Measurements from ENCODE around the gene BCL2L13.
"Not testable (repeated sequence)": the region's sequence is repeated elsewhere in the genome, so short reads cannot be mapped to it uniquely, and the experiment has no call there.

Gene BCL2L13

GRCh38 chr22:17764036-17764435 is 125.5 kb downstream of the BCL2L13 start:
- DNase-seq (ENCODE audit: low spot score) = no peak

GRCh38 chr22:17764852-17765251 is 126.3 kb downstream of the BCL2L13 start:
- DNase-seq (ENCODE audit: low spot score) = not testable (repeated sequence)

DNA sequence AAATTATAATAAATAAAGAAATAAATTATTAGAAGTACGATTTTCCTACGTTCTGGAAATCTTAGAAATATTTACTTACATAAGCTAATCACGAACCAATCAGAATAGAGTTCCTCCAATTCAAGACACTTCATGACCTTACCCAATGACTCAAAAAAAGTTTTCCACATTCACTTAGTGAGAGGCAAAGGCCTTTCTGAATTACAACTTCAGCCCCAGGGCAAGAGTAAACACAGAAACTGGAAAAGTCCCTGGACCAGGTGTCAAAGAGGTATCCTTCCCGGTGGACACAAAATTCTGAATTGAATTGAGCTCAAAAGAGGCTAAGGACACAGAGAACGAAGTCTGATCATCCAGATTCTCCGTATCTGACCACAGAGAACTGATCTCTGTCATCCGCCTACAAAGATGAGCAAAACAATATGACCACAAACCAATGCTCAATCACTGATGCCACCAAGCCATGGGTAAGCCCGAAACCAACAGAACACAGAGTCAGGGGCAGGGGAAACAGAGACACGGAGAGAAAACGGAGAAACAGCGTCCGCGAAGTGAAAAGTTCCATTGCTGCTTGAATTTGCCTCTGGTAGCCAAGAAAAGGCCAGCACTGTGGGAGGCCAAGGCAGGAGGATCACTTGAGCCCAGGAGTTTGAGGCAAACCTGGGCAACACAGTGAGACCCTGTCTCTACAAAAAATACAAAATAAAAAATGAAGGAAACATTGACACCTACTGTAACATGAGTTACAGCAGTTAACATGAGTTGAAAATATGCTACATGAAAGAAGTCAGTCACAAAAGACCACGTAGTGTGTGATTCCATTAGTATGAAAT is 128.9 kb downstream of the BCL2L13 start:
- no peak for DNase-seq (ENCODE audit: low spot score)

DNA sequence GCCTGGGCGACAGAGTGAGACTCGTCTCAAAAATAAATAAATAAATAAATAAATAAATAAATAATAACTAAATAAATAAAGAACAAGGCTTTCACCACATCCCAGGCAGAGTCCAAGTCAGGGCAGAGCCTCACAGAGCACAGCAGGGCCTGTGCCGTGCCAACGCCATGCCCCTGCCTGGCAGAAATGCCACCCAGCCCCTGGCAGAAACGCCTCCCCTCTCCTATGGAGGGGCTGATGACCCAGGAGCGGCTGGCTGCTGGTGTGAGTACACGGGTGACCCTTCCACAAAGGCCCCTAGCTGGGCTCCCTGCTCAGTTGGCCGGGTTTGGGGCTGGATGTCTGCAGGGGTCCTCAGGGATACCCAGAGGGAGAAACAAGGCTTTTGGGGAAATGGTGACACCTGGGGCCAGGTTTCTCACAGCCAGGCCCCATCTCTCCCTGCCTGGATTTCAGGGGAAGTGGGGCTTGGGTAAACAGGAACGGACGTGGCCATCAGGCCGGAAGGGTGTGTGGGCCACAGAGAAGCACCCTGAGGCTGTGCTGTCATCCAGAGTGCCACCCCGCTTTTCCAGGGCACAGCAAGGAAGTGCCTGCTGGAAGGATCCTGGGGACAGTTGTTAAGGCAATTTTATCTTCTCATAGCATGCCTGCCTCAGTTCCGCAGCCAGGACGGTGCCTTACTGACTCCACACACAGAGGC is 130.6 kb downstream of the BCL2L13 start:
- DNase-seq (ENCODE audit: low spot score) = no peak

DNA sequence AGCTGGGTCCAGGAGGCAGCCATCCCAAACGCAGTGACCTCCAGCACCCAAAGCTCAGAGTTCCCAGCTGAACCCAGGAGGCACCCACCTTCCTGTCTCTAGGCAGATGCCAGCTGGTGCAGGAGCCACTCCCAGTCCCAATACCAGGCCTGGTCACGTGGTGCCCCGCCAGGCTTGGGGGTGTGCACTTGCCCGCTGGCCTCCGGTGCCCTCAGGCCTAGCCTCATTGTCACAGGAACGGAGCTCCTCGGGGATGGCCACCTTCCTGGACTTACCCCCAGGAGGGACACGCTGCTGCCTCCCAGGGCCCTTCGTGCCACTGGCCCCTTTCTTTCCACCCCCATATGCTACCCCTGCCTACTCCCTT is 131.1 kb downstream of the BCL2L13 start:
- no peak for DNase-seq (ENCODE audit: low spot score)

DNA sequence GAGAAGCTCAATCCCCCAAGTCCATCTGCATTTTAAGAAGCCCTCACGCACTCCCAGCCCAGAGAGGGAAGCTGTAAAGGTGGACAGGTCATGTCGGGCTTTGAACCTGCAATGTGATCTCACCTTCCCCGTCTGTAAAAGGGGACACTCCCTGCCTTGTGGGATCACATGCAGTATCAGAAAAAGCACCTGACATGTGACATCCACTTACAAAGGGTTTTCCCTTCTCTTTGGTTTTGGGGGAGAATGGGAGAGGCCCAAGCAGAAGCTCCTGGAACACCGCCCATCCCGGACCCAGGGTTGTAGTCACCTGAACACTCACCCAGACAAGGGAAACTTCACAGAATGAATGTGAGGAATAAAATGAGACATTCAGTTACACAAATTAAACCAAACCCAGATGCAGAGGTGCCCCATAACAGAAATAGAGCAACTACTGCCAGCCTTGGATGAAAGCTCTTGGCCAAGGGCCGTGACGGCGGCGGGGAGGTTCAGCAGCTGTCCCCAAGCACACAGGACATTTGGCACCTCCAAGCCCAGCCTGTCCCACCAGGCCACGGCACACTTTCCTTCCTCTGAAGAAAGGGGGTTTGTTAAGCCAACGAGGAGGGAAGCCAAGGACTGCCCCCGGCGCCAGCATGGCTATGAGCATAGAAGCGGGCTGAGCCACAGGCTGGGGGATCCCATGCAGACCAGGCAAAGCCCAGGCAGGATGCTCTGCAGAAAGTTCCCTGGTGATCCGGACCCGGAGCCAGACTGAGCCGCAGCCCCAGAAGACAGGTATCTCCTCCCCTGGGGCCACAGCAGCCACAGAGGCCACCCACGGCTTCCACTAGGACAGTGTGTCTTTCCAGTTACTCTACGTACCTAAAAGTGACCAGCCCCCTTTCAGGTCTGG is 131.9 kb downstream of the BCL2L13 start:
- DNase-seq (ENCODE audit: low spot score) = no peak

- no peak for DNase-seq (ENCODE audit: low spot score)
These were observed 133.8 kb downstream of the BCL2L13 start for GRCh38 chr22:17772249-17772957.

DNA sequence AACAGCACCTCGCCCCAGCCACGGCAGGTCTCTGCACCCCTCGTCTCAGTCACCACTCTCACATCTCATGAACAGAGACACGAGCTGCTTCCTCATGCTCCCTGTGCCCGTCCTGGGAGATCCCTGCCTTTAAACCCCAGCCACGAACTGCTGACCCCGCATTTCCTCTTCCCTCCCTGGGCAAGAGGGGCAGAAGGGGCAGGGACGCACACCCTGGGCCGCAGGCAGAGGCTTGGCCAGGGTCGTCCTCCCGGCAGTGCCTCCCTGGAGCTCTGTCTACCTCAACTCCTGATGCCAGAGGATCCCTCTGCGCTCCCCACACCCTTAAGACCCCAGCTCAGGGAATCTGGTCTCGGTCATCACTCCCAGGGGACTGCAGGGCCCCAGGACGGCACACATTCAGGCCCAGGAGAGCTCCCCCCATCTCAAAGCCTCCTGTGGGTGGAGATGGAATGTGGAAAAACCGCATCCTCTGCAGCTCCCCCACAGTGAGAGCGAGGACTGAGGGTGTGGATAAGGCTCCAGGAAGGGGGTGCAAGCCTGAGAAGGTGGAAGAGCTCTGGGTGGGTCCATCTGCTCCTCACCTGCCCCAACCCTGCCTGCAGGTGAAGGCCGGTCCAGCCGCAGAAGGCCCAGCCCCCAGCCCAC is 134.5 kb downstream of the BCL2L13 start:
- DNase-seq (ENCODE audit: low spot score) = no peak

GRCh38 chr22:17773606-17774205 is 135.1 kb downstream of the BCL2L13 start:
- peak; percentile 85 for DNase-seq (ENCODE audit: low spot score)

- peak; percentile 79 for DNase-seq (ENCODE audit: low spot score)
These were observed 135.8 kb downstream of the BCL2L13 start, which contains the start of gene BID for GRCh38 chr22:17774206-17774925. Gene BID, minus strand, starts transcription at chr22:17774469. Its CDS starts 24,353 bp downstream, at chr22:17750116.

DNA sequence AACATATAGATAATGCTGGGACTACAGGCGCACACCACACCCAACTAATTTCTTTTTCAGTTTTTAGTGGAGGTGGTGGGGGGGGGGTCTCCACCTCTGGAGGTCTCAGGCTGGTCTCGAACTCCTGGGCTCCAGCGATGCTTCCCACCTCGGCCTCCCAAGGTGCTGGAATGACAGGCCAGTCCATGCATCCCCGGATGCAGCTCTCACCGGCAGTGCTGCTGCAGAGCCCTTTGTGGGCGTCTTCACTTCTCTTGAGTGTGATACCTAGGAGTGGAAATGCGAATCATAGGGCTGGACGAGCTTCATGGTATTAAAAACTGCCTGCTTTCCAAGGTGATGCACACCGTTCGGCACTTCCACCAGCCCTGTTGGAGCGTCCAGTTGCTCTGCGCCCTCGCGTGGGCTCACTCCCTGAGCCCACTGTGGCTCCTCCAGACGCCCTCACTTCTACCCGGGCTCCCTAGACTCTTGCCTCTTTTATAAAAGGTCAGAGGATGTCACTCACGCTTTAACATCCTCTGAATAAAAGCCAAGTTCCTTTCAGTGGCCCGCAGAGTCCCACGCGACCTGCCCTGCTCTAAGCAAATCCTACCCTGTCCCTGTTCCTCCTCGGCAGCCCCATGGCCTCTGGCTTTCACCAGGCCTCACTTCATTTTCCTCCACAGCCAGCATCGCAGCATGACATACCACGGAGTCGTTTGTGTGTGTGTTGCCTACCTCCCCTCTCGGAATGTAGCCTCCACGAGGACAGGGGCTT is 136.5 kb downstream of the BCL2L13 start:
- DNase-seq (ENCODE audit: low spot score) = no peak

GRCh38 chr22:17775781-17776465 is 137.4 kb downstream of the BCL2L13 start:
- DNase-seq (ENCODE audit: low spot score) = no peak

GRCh38 chr22:17777005-17777716 is 138.6 kb downstream of the BCL2L13 start:
- DNase-seq (ENCODE audit: low spot score) = no peak

- DNase-seq (ENCODE audit: low spot score) = no peak
These were observed 139.1 kb downstream of the BCL2L13 start for GRCh38 chr22:17777717-17778044.

DNA sequence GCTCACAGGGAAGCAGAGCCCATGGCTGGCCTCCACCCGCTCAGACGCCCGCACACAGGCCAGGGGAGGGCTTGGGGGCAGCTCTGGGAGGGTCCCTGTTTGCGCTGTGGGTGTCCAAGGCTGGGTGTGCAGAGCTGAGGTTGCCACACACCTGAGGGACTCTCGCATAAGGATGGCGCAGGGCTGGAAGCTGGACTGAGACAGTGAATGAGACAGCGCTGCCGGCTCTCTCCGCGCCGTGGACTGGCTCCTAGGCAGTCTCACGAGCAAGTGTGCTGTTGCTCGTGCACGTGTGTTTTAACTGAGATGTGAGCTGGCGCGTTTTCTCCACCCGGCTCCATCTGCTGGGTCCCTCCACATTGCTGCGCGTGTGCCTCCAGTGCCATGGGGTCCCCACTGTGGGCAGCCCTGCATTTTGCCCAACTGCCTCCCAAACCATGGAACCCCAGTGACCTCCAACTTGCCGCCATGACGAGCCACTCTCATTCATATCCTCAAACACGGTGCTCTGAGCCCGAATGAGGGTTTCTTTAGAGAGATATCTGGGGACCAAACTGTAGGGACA is 139.9 kb downstream of the BCL2L13 start:
- no peak for DNase-seq (ENCODE audit: low spot score)

DNA sequence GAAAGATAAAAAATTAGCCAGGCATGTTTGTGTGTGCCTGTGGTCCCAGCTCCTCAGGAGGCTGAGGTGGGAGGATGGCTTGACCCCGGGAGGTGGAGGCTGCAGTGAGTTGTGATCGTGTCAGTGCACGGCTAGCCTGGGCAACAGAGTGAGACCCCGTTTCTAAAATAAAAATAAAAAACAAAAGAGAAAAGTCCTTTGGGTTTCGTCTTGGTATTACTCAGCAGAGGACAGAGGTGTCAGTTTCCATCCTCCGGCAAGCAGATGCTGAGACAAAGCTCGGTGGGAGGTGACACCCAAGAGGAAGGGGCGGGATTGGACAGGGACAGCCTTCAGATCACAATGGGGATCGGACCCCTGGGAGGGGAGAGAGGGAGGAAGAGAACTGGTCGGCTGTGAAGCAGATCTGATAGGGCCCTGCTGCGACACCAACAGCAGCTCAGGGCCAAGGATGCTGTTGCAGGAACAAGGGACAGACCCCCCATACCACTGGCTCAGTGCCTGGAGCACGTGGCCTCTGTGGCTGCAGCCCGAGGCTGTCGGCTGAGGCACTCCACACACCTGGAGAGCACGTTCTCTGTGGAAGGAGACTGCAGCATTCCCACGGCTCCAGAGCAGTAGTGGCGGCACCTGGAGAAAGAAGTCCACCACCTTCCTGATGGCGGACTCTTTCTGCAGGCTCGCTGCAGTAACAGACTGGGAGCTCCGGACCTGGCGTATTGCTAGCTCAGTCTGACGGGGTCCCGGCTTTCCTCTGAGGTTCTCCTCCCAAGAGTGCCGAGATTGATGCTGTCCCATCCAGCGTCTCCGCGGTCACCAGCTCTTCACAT is 140.9 kb downstream of the BCL2L13 start:
- DNase-seq (ENCODE audit: low spot score) = no peak

All from D341Med (cell line).